Measurements from ENCODE around the gene MCMBP. TPM values are rescaled to one million over a fixed set of nuclear protein-coding genes. Genes with fewer than 3 reads are reported as not detected.
"Not testable (repeated sequence)": the region's sequence is repeated elsewhere in the genome, so short reads cannot be mapped to it uniquely, and the experiment has no call there.

MCMBP gene
- polyA plus RNA-seq, 4 donors = 56.2 to 65.5 (median 58.4) TPM

- DNase-seq (ENCODE audit: low read depth in 4 of 4, low spot score in 2 of 4) = no peak
Observed at GRCh38 chr10:119831656-119832055, 41.0 kb downstream of the MCMBP start.

GRCh38 chr10:119830851-119831250 is 41.8 kb downstream of the MCMBP start:
- no peak for DNase-seq (ENCODE audit: low read depth in 4 of 4, low spot score in 2 of 4)

- no peak for DNase-seq (ENCODE audit: low read depth in 4 of 4, low spot score in 2 of 4)
Observed at GRCh38 chr10:119829429-119829828, 43.2 kb downstream of the MCMBP start.

DNA sequence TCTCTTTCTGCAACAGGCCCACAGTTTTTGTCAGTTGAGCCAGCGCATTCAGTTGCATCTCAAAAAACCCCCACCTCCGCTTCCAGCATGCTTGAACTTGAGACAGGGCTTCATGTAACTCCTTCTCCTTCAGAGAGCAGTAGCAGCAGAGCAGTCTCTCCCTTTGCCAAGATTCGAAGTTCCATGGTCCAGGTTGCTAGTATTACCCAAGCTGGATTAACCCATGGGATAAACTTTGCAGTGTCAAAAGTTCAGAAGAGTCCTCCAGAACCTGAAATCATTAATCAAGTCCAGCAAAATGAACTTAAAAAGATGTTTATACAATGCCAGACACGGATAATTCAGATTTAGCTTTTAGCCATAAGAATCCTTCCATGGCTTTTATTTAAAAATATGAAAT is 45.2 kb downstream of the MCMBP start:
- DNase-seq (ENCODE audit: low read depth in 4 of 4, low spot score in 2 of 4) = no peak

GRCh38 chr10:119826771-119827170 is 45.9 kb downstream of the MCMBP start:
- no peak for DNase-seq (ENCODE audit: low read depth in 4 of 4, low spot score in 2 of 4)

DNA sequence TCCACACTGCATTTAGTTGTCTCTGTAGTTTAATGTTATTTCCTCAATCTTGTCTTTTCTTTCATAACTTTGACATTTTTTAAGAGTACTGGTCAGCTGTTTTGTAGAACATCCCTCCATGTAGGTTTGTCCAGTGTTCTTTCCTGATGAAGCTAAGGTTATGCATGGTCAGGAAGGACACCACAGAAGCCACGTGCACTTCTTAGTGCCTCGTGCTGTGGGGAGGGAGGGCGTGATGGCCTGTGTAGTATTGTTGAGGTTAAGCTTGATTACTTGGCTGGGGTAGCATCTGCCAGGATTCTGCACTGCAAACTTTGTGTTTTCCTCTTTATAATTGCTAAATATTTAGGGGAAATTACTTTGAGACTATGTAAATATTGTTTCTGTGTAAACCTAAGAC is 48.3 kb downstream of the MCMBP start:
- DNase-seq (ENCODE audit: low read depth in 4 of 4, low spot score in 2 of 4) = no peak

GRCh38 chr10:119821182-119821581 is 51.5 kb downstream of the MCMBP start:
- no peak for DNase-seq (ENCODE audit: low read depth in 4 of 4, low spot score in 2 of 4)

DNA sequence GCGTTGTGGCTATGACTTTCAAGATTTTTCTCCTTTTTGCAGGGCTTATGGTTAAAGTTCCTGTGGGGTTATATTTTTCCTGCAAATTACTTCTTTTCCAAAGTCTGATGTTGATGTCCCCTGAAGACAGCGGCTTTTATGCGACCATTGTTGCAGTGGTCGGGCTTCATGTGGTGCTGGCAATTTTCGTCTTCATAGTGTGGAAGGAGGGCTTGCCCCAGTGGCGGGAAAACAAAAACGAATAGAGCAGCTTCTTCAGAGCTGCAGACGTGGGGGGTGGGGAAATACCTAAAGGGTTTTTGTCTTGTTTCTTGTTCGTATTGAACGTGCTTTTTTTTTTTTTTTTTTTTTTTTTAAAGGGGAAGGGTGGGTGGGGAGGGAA is 53.8 kb downstream of the MCMBP start:
- DNase-seq (ENCODE audit: low read depth in 4 of 4, low spot score in 2 of 4) = peak in 3 of 4 donors; percentile 15 to 23 (median 21)

DNA sequence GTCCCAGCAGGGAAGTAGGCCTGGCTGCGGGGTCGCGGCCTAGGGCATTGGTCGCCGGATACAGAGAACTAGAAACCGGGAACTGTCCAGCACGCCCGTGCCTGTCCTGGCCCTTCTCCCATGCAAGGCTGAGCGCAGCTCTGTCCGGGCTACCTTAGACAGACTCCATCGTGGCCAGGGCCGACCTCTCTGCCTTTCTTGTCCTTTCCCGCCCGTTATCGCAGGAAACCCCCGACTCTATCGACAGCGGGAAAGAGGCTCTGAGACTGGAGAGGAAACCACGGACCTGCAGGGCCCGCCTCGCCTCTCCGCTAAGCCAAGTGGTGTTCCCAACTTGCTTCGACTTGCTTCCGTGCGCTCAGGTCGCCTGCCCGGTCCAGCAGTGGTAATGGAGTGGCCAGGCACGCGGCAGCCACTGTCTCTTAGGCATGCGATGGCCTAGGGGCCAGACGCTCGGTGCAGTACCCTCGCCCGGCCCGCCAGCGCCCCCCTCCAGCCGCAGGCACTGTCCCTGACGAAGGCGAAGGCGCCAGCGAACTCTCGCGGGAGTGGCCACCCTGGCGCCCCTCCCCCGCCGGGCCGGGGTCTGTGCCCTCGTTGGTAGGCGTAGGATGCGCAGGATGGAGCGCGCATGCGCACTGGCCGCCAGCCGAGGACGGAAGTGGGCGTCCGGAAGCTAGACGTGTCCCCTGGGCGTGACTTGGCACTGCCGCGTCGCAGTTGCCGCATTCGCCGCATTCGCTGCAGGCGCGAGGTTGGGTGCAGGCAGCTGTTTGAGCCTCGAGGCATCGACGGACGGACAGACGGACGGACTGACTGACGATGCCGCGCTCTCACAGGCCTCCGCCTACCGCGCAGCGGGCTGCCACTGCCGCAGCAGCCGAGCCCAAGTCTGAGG is 54.4 kb downstream of the MCMBP start:
- DNase-seq (ENCODE audit: low read depth in 4 of 4, low spot score in 2 of 4) = peak; percentile 55 to 80 (median 72)

DNA sequence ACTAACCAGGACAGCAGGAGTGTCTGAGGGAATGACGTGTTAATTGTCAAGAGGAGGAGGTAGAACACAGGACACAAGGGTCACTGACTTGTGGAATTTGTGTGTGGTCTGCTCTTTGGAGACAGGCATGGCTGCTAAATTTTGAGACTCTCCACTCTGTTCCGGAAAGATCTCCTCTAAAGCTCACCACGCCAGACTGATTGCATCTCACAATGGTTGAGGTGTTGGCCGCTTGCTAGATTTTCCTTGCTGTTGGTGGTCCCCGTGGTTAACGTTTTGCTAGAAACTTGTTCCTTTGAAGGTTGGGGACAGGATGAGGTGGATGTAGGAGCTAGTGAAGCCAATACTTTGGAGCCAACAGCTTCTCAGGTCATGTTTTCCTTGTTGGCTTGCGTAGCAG is 57.0 kb downstream of the MCMBP start:
- DNase-seq (ENCODE audit: low read depth in 4 of 4, low spot score in 2 of 4) = no peak

DNA sequence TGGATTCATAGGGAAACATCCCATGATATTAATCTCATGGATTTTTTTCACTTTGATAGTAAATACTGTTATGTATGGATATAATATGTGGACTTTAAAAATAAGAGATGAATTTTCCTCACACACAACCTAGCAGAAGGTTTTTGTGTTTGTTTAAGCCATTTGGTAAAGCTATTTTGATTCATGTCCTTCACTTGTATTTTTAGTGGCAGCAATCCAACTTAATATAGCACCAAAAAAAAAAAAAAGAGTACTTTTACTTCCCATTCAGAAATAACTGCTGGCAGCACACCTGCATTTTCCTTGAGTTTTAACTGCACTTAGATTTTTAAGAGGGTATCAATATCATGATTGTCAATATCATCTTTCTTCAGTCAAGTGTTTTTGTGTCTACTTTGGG is 60.0 kb downstream of the MCMBP start:
- no peak for DNase-seq (ENCODE audit: low read depth in 4 of 4, low spot score in 2 of 4)

DNA sequence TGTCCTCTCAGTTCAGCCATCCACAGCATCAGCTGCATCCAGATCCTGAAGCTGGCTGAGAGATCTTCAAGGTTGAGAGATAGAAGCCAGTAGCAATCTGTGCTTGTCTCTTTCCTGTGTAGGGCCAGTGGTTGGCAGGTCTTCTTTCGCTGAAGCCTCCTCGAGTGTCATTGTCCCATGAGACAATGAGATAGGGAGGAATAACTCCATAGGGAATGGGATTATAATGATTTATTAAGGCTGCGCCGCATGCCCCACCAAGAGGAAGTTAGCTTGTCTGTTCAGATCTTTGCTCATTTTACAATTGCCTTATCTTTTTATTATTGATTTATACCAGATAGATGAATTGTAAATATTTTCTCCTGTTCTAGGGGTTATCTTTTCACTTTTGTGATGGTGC is 61.5 kb downstream of the MCMBP start:
- DNase-seq (ENCODE audit: low read depth in 4 of 4, low spot score in 2 of 4) = no peak

DNA sequence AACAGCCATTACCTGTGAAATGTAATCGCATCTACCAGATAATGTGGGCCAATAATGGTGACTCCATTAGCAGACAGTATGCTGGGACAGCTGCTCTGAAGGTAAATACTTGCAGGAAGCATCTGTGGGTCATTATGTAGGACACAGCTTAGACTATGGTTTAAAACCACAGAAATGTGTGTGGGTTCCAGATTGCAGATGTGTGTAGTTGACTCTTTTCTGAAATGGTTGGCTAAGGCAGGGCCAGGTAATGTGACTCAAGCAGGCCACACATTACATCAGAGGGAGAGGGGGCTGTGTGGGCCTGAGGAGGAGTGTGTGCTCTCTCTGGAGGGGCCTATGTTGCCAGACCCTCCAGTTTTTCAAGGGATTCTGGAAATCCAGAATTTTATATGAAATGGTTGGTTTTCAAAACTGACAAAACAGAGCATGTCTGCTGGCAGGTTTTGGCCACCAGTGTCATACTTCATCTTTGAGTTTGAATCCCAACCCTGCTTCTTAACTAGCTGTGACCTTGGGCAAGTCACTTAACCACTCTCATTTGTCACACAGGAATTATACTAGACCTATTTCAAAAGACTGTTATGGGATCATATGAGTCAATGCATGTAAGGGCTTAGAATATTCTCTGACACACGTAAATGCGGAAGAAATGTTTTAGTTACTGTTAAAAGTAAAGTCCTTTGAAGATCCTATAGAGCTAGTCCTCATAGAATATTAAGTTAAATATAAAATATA is 64.5 kb downstream of the MCMBP start:
- DNase-seq (ENCODE audit: low read depth in 4 of 4, low spot score in 2 of 4) = no peak

- DNase-seq (ENCODE audit: low read depth in 4 of 4, low spot score in 2 of 4) = no peak
Observed at GRCh38 chr10:119806334-119807130, 66.1 kb downstream of the MCMBP start.

DNA sequence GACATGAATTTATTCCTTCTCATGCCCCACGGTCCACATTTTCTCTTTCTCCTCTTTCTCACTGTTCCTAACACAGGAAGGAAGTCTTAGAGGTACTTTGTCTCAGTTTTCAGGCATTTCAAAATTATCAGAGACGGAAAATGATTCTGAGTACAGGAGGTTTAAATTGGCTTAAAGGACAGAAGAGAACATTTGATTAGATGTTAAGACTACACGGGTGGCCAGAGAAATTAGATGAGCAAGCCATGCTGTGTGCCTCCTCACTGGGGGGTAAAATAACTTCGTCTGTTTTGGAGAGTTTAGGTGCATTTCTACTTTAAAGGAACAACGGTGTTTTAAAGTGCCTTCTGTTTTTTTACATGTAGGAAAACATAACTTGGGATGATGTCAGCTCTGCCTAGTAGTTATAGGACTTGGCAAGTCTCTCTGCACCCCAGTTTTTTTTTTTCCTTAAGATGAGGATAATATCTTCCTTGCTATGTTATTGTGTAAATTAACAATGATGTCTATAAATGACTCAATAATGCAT is 66.9 kb downstream of the MCMBP start:
- no peak for DNase-seq (ENCODE audit: low read depth in 4 of 4, low spot score in 2 of 4)

GRCh38 chr10:119803264-119803663 is 69.4 kb downstream of the MCMBP start:
- no peak for DNase-seq (ENCODE audit: low read depth in 4 of 4, low spot score in 2 of 4)

- DNase-seq (ENCODE audit: low read depth in 4 of 4, low spot score in 2 of 4) = no peak
Observed at GRCh38 chr10:119801998-119802538, 70.6 kb downstream of the MCMBP start.

- no peak for DNase-seq (ENCODE audit: low read depth in 4 of 4, low spot score in 2 of 4)
Observed at GRCh38 chr10:119801176-119801575, 71.5 kb downstream of the MCMBP start.

DNA sequence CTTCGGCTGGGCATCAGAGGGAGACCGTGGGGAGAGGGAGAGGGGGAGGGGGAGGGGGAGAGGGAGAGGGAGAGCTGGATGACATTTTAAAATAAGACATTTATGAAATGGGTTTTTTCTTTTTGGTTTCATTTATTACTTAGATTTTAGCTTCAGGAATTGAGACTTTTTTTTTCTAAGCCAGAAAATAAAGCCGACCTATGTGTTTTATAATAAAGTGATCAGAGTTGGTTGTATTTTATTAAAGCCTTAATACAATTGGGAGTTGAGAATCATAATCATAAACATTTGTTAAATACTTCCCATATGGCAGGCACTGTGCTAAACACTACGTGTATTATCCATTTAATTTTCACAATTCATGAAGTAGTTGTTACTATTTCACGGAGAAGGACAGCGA is 76.6 kb downstream of the MCMBP start:
- no peak for DNase-seq (ENCODE audit: low read depth in 4 of 4, low spot score in 2 of 4)

- not testable (repeated sequence) for DNase-seq (ENCODE audit: low read depth in 4 of 4, low spot score in 2 of 4)
Observed at GRCh38 chr10:119795101-119795500, 77.5 kb downstream of the MCMBP start.
